MM.1S (cell line): Measurements from ENCODE around the gene LCP2.

Experiments
- DNase-seq: peaks from one replicate; pipeline ENCODE4 v3.0.0-alpha.2; 2015
- H2AFZ ChIP-seq: fragments of 300-600 bp; sonication (generic); 2 replicates; pipeline ENCODE4 v1.6.0; 2016; ENCODE audit warnings: antibody characterized with exemption, low read length
- H3F3A ChIP-seq: fragments of 300-600 bp; sonication (generic); 2 replicates; pipeline ENCODE4 v1.6.1; 2016; ENCODE audit warnings: mild to moderate bottlenecking, antibody characterized with exemption, low read length, moderate library complexity, mixed read lengths; ENCODE audit not compliant: insufficient read depth
- H3K27ac ChIP-seq: fragments of 300-600 bp; sonication (generic); 2 replicates; pipeline ENCODE4 v1.5.1; 2016; ENCODE audit warnings: mild to moderate bottlenecking, low read length
- H3K27me3 ChIP-seq: fragments of 300-600 bp; sonication (generic); replicated peaks from 2 replicates; pipeline ENCODE4 v1.6.0; 2016; ENCODE audit warnings: low read length; ENCODE audit not compliant: insufficient read depth
- H3K36me3 ChIP-seq: fragments of 300-600 bp; sonication (generic); replicated peaks from 2 replicates; pipeline ENCODE4 v1.6.1; 2016; ENCODE audit warnings: mild to moderate bottlenecking, low read length, mixed read lengths; ENCODE audit not compliant: insufficient read depth
- H3K4me1 ChIP-seq: fragments of 300-600 bp; sonication (generic); 2 replicates; pipeline ENCODE4 v1.6.1; 2016; ENCODE audit warnings: low read length, mixed read lengths
- H3K4me2 ChIP-seq: fragments of 300-600 bp; sonication (generic); 2 replicates; pipeline ENCODE4 v1.6.0; 2016; ENCODE audit warnings: low read depth, low read length
- H3K4me3 ChIP-seq: fragments of 300-600 bp; sonication (generic); 2 replicates; pipeline ENCODE4 v1.5.1; 2016; ENCODE audit warnings: low read length, mixed read lengths
- H3K79me2 ChIP-seq: fragments of 300-600 bp; sonication (generic); 2 replicates; pipeline ENCODE4 v1.6.1; 2016; ENCODE audit warnings: mixed run types, low read length, mixed read lengths
- H3K9ac ChIP-seq: fragments of 300-600 bp; sonication (generic); 2 replicates; pipeline ENCODE4 v1.6.1; 2016; ENCODE audit warnings: low read length, mixed read lengths
- H3K9me2 ChIP-seq: fragments of 300-600 bp; sonication (generic); replicated peaks from 2 replicates; pipeline ENCODE4 v1.6.1; 2016; ENCODE audit warnings: mild to moderate bottlenecking, low read length, mixed read lengths; ENCODE audit not compliant: insufficient read depth
- H3K9me3 ChIP-seq: fragments of 300-600 bp; sonication (generic); replicated peaks from 2 replicates; pipeline ENCODE4 v1.6.1; 2016; ENCODE audit warnings: mild to moderate bottlenecking, low read length, mixed read lengths; ENCODE audit not compliant: insufficient read depth
- H4K20me1 ChIP-seq: fragments of 300-600 bp; sonication (generic); 2 replicates; pipeline ENCODE4 v1.6.1; 2016; ENCODE audit warnings: mild to moderate bottlenecking, low read length, moderate library complexity, mixed read lengths; ENCODE audit not compliant: insufficient read depth
- EZH2 ChIP-seq: fragments of 300-600 bp; sonication (generic); optimal IDR thresholded peaks from 2 replicates; pipeline ENCODE3; 2017; ENCODE audit warnings: low read depth, mild to moderate bottlenecking, antibody characterized with exemption, low read length, mixed read lengths
- EZH2phosphoT487 ChIP-seq: fragments of 300-600 bp; sonication (generic); IDR thresholded peaks from 2 replicates; pipeline ENCODE4 v1.6.1; 2018; ENCODE audit warnings: antibody characterized with exemption, low read length
- TF ChIP-seq, protein P1 (sequence below): fragments of 300-600 bp; sonication (generic); IDR thresholded peaks from 2 replicates; pipeline ENCODE4 v1.5.1; 2016; ENCODE audit warnings: antibody characterized with exemption, low read length, mixed read lengths

The LCP2 gene

DNA sequence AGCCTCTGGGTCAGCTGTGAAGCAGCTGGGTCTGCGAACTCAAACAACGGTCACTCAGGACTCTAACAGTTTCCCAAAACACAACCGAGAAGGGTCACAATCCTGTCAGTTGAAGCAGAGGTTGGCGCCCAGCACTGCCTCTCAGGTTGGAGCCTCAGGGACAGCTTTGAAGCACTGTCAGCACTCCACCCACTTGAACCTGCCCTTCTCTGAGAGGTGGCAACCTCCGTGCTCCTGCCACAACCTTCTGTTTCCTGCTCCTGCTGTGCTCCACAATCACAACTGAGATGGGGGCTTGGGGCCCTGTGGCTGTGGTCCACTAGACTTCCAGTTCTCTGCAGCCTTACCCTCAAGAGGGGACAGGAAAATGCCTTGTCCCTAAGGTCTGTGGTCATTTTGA is 21.7 kb upstream of the LCP2 start:
- no peaks in the 10 kb centered on the region for H3K79me2 ChIP-seq
- no peak overlapping the region for H3K4me2 ChIP-seq
- H3K9me2 ChIP-seq = no peaks in the 10 kb centered on the region
- H3K9ac ChIP-seq = no peak overlapping the region
- TF ChIP-seq, protein P1, sequence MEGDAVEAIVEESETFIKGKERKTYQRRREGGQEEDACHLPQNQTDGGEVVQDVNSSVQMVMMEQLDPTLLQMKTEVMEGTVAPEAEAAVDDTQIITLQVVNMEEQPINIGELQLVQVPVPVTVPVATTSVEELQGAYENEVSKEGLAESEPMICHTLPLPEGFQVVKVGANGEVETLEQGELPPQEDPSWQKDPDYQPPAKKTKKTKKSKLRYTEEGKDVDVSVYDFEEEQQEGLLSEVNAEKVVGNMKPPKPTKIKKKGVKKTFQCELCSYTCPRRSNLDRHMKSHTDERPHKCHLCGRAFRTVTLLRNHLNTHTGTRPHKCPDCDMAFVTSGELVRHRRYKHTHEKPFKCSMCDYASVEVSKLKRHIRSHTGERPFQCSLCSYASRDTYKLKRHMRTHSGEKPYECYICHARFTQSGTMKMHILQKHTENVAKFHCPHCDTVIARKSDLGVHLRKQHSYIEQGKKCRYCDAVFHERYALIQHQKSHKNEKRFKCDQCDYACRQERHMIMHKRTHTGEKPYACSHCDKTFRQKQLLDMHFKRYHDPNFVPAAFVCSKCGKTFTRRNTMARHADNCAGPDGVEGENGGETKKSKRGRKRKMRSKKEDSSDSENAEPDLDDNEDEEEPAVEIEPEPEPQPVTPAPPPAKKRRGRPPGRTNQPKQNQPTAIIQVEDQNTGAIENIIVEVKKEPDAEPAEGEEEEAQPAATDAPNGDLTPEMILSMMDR = no peak
- TF ChIP-seq EZH2phosphoT487 (no peak), EZH2 (no peak)
- H3F3A ChIP-seq = no peaks in the 10 kb centered on the region
- no peaks in the 10 kb centered on the region for H3K27me3 ChIP-seq
- no peaks in the 10 kb centered on the region for H3K4me1 ChIP-seq
- no peak overlapping the region for H3K4me3 ChIP-seq
- no peak overlapping the region for H2AFZ ChIP-seq
- H3K36me3 ChIP-seq = no peaks in the 10 kb centered on the region
- no peaks in the 10 kb centered on the region for H4K20me1 ChIP-seq
- H3K9me3 ChIP-seq = no peaks in the 10 kb centered on the region
- DNase-seq = no peak
- no peak overlapping the region for H3K27ac ChIP-seq

DNA sequence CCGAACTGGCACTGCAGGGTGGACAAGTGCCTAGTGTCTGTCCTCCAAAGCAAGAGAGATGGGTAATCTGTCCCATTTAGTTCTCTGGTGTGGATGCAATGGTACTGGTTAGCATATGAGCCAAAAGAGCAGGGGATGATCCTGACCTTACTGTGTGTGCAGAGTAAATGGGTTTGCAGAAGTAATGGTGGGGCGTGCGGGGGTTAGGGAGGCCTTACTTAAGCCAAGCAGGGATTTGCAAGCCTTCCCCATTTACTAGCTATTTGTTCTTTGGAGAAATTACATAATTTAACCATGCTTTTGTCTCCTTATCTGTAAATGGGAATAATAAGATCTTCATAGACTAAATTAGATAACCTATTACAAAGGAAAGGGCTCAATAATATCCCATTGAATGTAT is 19.9 kb upstream of the LCP2 start:
- Histone ChIP-seq H3K36me3 (no peaks in the 10 kb centered on the region), H3F3A (no peaks in the 10 kb centered on the region), H3K4me2 (no peak overlapping the region), H3K4me1 (no peaks in the 10 kb centered on the region), H3K27ac (no peak overlapping the region), H3K79me2 (no peaks in the 10 kb centered on the region), H3K9ac (no peak overlapping the region), H3K27me3 (no peaks in the 10 kb centered on the region), H3K9me2 (no peaks in the 10 kb centered on the region), H3K4me3 (no peak overlapping the region), H4K20me1 (no peaks in the 10 kb centered on the region), H2AFZ (no peak overlapping the region), H3K9me3 (no peaks in the 10 kb centered on the region)
- DNase-seq = no peak
- TF ChIP-seq EZH2 (no peak), EZH2phosphoT487 (no peak)
- TF ChIP-seq, protein P1 = no peak

DNA sequence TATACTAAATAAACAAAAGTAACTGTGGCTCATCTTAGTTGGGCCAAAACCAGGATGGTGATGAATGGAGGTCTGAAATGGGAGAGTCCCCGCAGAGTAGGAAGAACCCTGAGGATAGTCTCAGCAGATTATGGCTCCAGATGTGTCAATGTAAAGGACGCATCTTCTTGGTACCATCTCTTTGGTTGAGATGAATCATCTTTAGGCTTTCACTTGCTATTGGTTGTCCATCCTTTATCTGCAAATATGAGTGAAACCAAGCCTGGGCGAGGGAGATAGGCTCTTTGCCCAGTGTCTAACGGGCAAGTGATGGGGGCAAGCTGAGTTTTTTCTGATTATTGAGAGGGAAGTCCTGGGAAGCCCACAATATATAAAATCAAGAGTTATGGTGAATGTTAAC is 19.4 kb upstream of the LCP2 start:
- no peaks in the 10 kb centered on the region for H3K27me3 ChIP-seq

More for the DNA sequence above, 19.4 kb upstream of the LCP2 start:
- Histone ChIP-seq H3K36me3 (no peaks in the 10 kb centered on the region), H3K9ac (no peak overlapping the region), H3K27ac (no peak overlapping the region), H3K4me3 (no peak overlapping the region), H3K79me2 (no peaks in the 10 kb centered on the region), H3K9me3 (no peaks in the 10 kb centered on the region), H3K4me1 (no peaks in the 10 kb centered on the region), H4K20me1 (no peaks in the 10 kb centered on the region), H2AFZ (no peak overlapping the region), H3K4me2 (no peak overlapping the region), H3K9me2 (no peaks in the 10 kb centered on the region), H3F3A (no peaks in the 10 kb centered on the region)
- TF ChIP-seq EZH2 (no peak), EZH2phosphoT487 (no peak)
- TF ChIP-seq, protein P1 = no peak
- DNase-seq = no peak
